Measurements from ENCODE around the gene OR8D4.

OR8D4 gene

DNA sequence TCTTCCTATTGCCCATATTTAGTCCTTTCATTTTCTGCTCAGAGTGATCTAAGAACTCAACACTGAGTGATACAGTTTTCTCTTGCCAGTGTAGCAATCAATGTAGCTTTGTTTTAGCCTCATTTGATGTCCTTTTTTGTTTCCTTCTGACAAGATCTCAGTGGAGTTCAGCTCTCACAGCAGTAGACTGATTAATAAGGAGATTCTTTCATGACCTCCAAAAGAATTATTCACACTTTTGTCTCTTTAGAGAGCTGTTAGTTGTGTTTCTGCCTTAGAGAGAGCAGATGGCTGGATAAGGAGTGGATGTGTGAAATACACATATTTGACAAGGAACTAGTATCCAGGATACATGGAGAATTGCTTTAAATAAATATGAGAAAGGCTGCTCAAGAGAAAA lies 9.9 kb upstream of the OR8D4 start:
- TF ChIP-seq, protein P1, sequence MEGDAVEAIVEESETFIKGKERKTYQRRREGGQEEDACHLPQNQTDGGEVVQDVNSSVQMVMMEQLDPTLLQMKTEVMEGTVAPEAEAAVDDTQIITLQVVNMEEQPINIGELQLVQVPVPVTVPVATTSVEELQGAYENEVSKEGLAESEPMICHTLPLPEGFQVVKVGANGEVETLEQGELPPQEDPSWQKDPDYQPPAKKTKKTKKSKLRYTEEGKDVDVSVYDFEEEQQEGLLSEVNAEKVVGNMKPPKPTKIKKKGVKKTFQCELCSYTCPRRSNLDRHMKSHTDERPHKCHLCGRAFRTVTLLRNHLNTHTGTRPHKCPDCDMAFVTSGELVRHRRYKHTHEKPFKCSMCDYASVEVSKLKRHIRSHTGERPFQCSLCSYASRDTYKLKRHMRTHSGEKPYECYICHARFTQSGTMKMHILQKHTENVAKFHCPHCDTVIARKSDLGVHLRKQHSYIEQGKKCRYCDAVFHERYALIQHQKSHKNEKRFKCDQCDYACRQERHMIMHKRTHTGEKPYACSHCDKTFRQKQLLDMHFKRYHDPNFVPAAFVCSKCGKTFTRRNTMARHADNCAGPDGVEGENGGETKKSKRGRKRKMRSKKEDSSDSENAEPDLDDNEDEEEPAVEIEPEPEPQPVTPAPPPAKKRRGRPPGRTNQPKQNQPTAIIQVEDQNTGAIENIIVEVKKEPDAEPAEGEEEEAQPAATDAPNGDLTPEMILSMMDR (IDR thresholded peaks at IDR 0.05; ENCODE audit: low read depth, low read length): no peak
- no peak for DNase-seq (ENCODE audit: extremely low read depth, low read depth)

DNA sequence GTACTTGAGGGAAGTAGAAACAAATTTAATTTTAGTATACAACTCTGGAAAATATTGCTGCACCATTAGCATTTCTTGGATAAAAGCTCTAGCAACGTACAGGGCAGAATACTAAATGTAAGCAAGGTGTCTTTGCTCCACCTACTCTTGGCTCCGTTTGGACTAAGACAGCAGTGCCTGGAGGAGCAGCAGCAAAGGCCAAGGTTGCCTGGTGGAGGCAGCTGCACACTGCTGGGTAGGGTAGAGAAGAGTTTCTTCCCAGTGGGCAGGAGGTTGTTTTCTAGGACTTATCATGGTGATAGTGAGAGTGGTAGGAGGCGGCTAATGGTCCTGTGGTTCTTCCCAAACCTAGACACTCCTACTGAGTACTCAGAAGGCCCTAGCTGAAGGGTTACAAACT lies 2.2 kb upstream of the OR8D4 start:
- TF ChIP-seq, protein P1 (IDR thresholded peaks at IDR 0.05; ENCODE audit: low read depth, low read length): no peak

DNA sequence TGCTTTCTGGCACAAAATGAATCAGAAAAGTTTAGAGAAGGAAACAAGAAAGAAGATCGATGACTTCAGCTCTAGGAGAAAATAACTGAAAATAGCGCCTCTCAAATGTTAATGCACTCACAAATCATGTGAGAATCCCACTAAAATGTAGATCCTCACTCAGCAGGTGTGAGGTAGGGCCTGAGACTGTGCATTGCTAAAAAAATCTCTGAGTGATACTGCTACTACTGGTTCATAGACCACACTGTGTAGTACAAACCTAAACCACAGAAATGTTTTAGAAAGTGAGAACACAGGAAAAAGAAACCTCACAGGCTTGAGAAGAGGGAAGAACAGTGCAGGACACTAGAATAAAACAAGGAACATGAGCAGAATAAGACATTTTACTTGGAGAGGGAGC lies 2.0 kb downstream of the OR8D4 start:
- DNase-seq (ENCODE audit: extremely low read depth, low read depth): no peak
- TF ChIP-seq, protein P1 (IDR thresholded peaks at IDR 0.05; ENCODE audit: low read depth, low read length): no peak

More for the DNA sequence above, 2.2 kb upstream of the OR8D4 start:
- no peak for DNase-seq (ENCODE audit: extremely low read depth, low read depth)

DNA sequence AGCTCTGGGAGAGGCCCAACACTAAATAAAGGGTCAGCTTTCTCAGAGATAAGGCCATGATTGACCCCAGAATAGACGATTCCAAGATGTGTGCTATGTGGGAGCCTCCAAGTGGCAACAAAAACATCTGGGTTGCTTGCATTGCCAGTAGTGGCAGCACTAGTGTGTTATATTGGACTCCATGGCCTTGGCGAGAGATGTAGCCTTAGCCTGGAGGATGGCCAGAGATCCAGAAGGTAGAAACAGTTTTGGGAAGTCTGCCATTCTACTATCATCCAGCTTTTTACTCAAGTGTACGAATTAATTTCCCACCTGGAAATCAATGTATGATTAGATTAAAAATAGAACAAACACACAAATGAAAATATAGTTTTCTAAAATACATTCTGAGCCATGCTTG lies 3.0 kb downstream of the OR8D4 start:
- TF ChIP-seq, protein P1 (IDR thresholded peaks at IDR 0.05; ENCODE audit: low read depth, low read length): no peak
- no peak for DNase-seq (ENCODE audit: extremely low read depth, low read depth)

DNA sequence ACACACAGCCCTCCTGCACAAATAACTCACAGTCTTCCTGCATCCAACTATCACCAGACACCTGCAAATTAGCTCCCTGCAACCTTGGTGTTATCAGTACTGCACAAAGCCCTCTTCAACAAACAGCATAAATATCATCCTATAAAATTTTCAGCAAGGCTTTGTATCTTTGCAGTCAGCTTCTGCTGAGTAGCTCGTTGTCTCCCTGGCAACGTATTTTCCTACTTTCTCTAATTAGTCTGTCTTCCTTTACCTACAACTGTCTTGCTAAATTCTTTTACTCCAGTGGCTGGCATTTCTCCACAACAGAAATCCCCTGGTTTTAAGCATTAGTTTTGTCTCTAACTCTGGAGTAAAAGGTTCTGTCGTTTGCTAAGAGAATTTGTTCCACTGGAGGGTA lies 3.9 kb downstream of the OR8D4 start:
- DNase-seq (ENCODE audit: extremely low read depth, low read depth): no peak
- TF ChIP-seq, protein P1 (IDR thresholded peaks at IDR 0.05; ENCODE audit: low read depth, low read length): no peak

DNA sequence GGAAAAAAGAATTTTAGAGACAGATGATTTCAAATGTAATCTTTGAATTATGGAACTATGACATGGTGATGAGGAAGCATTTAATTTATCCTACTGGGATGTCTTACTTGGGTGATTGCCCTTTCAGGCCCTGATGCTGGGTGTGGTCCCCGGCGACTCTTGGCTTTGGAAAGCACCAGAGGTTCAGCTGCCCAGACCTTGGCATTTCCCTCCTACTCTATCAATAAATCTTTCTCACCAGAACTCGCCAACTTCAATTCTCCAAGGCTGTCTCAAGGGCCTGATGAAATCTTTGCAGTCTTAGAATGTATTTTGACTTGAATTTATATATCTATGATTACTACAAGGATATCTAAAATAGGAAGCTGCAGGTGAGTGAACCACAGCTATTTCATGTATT lies 19.0 kb downstream of the OR8D4 start:
- TF ChIP-seq, protein P1 (IDR thresholded peaks at IDR 0.05; ENCODE audit: low read depth, low read length): no peak

DNA sequence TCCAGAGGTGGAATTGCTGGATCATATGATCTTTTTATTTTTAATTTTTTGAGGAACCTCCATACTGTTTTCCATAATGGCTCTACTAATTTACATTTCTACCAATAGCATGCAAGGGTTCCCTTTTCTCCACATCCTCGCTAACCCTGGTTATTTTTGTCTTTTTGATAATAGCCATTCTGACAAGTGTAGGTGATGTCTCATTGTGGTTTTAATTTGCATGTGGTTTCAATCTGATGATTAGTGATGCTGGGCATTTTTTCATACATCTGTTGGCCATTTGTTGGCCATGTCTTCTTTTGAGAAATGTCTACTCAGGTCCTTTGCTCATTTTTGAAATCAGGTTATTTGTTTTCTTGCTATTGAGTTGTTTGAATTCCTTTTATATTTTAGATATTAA lies 22.1 kb downstream of the OR8D4 start:
- TF ChIP-seq, protein P1 (IDR thresholded peaks at IDR 0.05; ENCODE audit: low read depth, low read length): no peak
- no peak for DNase-seq (ENCODE audit: extremely low read depth, low read depth)

More for the DNA sequence above, 19.0 kb downstream of the OR8D4 start:
- DNase-seq (ENCODE audit: extremely low read depth, low read depth): no peak
